ENCODE results near the gene TMC2. TPM values are rescaled to one million over a fixed set of nuclear protein-coding genes. Genes with fewer than 3 reads are reported as not detected.

TMC2 gene
- total RNA-seq, 1 experiment from 2014 or later = not detected

DNA sequence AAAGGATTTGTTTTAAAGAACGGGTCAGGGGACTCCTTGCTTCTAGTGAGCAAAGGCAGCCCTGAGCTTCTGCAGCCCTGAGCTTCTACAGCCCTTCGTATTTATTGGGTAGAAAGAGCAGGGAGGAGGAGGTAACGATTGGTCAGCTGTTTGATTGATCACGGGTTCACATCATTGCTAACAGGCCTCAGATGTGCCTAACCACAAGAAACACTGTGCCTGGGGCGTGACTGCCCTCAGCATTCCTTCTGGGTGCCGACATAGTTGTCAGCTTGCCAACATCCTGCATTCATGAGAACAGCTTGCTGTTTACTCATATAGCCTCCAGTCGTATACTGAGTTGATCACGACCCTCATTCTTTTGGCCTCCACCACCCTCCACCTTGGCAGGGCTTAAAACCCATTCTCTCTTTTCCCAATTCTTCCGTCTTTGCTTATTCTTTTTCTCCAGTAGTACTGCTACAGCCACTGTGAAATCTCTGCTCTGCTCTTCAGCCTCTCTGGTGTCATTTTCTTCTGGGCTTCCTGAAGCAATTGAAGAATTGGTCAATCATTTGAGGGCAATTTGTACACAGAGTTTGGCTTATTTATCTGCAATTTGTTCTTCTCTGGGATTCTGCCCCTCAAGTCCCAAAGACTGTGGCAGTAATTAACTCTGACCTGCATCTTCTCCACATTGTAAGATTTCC is 90.6 kb downstream of the TMC2 start:
- POLR2A ChIA-PET = no interaction called here
- in situ Hi-C loops (cut with HindIII; ENCODE audit: low pct_unique_long_range_greater_than_20kb, low sequenced_read_pairs) = no loop called here
- intact Hi-C loops (cut with micrococcal nuclease; ENCODE audit: unreplicated experiment) = no loop called here
- CTCF ChIA-PET = no interaction called here
- Histone ChIP-seq H3K27ac (ENCODE audit: low read length) (no peak overlapping the region), H3K4me3 (ENCODE audit: low read depth in 2 of 2, low read length in 2 of 2) (no peak overlapping the region), H3K27me3 (ENCODE audit: control insufficient read depth, insufficient read depth, low read length) (peaks cover 2% of the 10 kb centered on the region; the same call in 1 of the 2 replicates), H3K4me1 (ENCODE audit: control insufficient read depth, insufficient read depth, low read length) (no peaks in the 10 kb centered on the region), H3K36me3 (ENCODE audit: control insufficient read depth, insufficient read depth, low read length) (no peaks in the 10 kb centered on the region), H3K9me3 (ENCODE audit: control insufficient read depth, insufficient read depth, low read depth, low read length) (peaks cover 3% of the 10 kb centered on the region)
- no peak for ATAC-seq
- TF ChIP-seq, protein P1, sequence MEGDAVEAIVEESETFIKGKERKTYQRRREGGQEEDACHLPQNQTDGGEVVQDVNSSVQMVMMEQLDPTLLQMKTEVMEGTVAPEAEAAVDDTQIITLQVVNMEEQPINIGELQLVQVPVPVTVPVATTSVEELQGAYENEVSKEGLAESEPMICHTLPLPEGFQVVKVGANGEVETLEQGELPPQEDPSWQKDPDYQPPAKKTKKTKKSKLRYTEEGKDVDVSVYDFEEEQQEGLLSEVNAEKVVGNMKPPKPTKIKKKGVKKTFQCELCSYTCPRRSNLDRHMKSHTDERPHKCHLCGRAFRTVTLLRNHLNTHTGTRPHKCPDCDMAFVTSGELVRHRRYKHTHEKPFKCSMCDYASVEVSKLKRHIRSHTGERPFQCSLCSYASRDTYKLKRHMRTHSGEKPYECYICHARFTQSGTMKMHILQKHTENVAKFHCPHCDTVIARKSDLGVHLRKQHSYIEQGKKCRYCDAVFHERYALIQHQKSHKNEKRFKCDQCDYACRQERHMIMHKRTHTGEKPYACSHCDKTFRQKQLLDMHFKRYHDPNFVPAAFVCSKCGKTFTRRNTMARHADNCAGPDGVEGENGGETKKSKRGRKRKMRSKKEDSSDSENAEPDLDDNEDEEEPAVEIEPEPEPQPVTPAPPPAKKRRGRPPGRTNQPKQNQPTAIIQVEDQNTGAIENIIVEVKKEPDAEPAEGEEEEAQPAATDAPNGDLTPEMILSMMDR (IDR thresholded peaks at IDR 0.05) = no peak
- TF ChIP-seq POLR2AphosphoS5 (IDR thresholded peaks at IDR 0.05; ENCODE audit: low read depth, low read length) (no peak), TCF7L2 (IDR thresholded peaks at IDR 0.05; ENCODE audit: low read depth, low read length) (no peak), SIN3A (IDR thresholded peaks at IDR 0.05; ENCODE audit: borderline replicate concordance, insufficient read depth, low read depth, low read length) (no peak)
- TF ChIP-seq, protein P2, sequence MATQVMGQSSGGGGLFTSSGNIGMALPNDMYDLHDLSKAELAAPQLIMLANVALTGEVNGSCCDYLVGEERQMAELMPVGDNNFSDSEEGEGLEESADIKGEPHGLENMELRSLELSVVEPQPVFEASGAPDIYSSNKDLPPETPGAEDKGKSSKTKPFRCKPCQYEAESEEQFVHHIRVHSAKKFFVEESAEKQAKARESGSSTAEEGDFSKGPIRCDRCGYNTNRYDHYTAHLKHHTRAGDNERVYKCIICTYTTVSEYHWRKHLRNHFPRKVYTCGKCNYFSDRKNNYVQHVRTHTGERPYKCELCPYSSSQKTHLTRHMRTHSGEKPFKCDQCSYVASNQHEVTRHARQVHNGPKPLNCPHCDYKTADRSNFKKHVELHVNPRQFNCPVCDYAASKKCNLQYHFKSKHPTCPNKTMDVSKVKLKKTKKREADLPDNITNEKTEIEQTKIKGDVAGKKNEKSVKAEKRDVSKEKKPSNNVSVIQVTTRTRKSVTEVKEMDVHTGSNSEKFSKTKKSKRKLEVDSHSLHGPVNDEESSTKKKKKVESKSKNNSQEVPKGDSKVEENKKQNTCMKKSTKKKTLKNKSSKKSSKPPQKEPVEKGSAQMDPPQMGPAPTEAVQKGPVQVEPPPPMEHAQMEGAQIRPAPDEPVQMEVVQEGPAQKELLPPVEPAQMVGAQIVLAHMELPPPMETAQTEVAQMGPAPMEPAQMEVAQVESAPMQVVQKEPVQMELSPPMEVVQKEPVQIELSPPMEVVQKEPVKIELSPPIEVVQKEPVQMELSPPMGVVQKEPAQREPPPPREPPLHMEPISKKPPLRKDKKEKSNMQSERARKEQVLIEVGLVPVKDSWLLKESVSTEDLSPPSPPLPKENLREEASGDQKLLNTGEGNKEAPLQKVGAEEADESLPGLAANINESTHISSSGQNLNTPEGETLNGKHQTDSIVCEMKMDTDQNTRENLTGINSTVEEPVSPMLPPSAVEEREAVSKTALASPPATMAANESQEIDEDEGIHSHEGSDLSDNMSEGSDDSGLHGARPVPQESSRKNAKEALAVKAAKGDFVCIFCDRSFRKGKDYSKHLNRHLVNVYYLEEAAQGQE (IDR thresholded peaks at IDR 0.05; ENCODE audit: insufficient read depth in 1 of 2, low read depth in 2 of 2, low read length in 1 of 2) = no peak
- DNase-seq (ENCODE audit: low read depth, low spot score) = no peak
- no TSS peak for BruUV-seq (replicated peaks)

DNA sequence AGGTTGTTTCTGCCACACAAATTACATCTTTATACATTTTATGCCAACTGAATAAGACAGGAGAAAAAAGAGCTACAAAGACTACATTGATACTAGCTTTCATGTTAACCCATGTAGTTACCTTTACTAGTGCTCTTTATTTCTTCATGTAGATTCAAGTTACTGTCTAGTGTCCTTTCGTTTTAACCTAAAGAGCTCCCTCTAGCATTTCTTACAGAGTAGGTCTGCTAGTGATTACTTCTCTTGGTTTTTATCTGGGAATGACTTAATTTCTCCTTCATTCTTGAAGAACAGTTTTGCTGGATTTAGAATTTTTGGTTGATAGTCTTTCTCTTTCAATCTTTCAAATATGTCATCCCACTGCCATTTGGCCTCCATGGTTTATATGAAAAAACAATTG is 94.9 kb downstream of the TMC2 start:
- no peaks in the 10 kb centered on the region for H3K4me1 ChIP-seq (ENCODE audit: control insufficient read depth, insufficient read depth, low read length)
- intact Hi-C loops (cut with micrococcal nuclease; ENCODE audit: unreplicated experiment) = no loop called here
- H3K9me3 ChIP-seq (ENCODE audit: control insufficient read depth, insufficient read depth, low read depth, low read length) = peaks cover 3% of the 10 kb centered on the region; the same call in 1 of the 2 replicates
- ChIA-PET CTCF (no interaction called here), POLR2A (interaction anchor here (0.6 kb wide), 1 partner anchor 20 kb away, joined by 6 read pairs; no protein-coding TSS in a partner anchor)
- TF ChIP-seq SIN3A (IDR thresholded peaks at IDR 0.05; ENCODE audit: borderline replicate concordance, insufficient read depth, low read depth, low read length) (no peak), POLR2AphosphoS5 (IDR thresholded peaks at IDR 0.05; ENCODE audit: low read depth, low read length) (no peak), TCF7L2 (IDR thresholded peaks at IDR 0.05; ENCODE audit: low read depth, low read length) (no peak)
- TF ChIP-seq, protein P2 (IDR thresholded peaks at IDR 0.05; ENCODE audit: insufficient read depth in 1 of 2, low read depth in 2 of 2, low read length in 1 of 2) = no peak
- TF ChIP-seq, protein P1 (IDR thresholded peaks at IDR 0.05) = no peak; the same call in 1 of the 2 replicates
- H3K27ac ChIP-seq (ENCODE audit: low read length) = no peak overlapping the region
- DNase-seq (ENCODE audit: low read depth, low spot score) (no peak), ATAC-seq (no peak)
- no TSS peak for BruUV-seq (replicated peaks)
- peaks cover 11% of the 10 kb centered on the region for H3K27me3 ChIP-seq (ENCODE audit: control insufficient read depth, insufficient read depth, low read length)
- in situ Hi-C loops (cut with HindIII; ENCODE audit: low pct_unique_long_range_greater_than_20kb, low sequenced_read_pairs) = no loop called here
- H3K36me3 ChIP-seq (ENCODE audit: control insufficient read depth, insufficient read depth, low read length) = no peaks in the 10 kb centered on the region
- no peak overlapping the region for H3K4me3 ChIP-seq (ENCODE audit: low read depth in 2 of 2, low read length in 2 of 2)
